ENCODE results near the gene INS. TPM values are rescaled to one million over a fixed set of nuclear protein-coding genes. Genes with fewer than 3 reads are reported as not detected.

The INS gene
- total and polyA plus RNA-seq, 9 donors = not detected

DNA sequence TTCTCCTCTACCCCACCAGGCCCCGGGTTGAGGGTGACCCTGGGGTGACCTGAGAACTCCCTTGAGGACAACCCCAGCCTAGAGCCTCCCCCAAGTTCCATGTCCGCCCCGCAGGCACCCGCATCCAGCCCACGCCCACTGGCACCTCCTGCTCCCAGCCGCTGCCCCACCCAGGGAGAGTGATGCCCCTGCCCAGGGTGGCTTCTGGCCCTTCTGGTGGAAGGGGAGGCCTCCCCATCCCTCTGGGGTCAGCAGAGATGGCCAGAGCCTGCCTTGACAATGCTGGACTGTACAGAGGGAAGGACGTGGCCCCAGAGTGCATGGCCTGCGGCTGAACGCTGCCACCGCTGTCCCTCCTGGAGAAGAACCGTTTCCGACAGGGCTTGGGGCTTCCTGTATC is 11.7 kb upstream of the INS start:
- DNase-seq = no peak
- 87% methylated on average over 12 of the region's 12 CpGs for WGBS (ENCODE audit: insufficient coverage)

GRCh38 chr11:2171591-2172003 is 10.6 kb upstream of the INS start, which contains the start of gene TH:
Gene TH (minus strand): TSS chr11:2171815. CDS start chr11:2171786, 29 bp downstream.
- H3K4me1 ChIP-seq (ENCODE audit: control insufficient read depth, insufficient read depth, low read length) = peaks cover 5% of the 10 kb centered on the region
- no peak within 1 kb of the TSS for H3K27ac ChIP-seq (ENCODE audit: low read length)
- DNase-seq = no peak
- H3K9me3 ChIP-seq (replicated peaks; ENCODE audit: control insufficient read depth, low read depth, low read length) = no peaks in the 10 kb centered on the region
- no peaks in the 10 kb centered on the region for H3K36me3 ChIP-seq (ENCODE audit: control insufficient read depth, insufficient read depth, low read length)
- no peak within 1 kb of the TSS for H3K4me3 ChIP-seq (ENCODE audit: low read length)
- 80% methylated on average over 10 of the region's 17 CpGs for WGBS (ENCODE audit: insufficient coverage)
- H3K27me3 ChIP-seq (ENCODE audit: control insufficient read depth, insufficient read depth, low read length) = peaks cover 14% of the 10 kb centered on the region

More for the DNA sequence above, 11.7 kb upstream of the INS start:
- H3K9me3 ChIP-seq (replicated peaks; ENCODE audit: control insufficient read depth, low read depth, low read length) = no peaks in the 10 kb centered on the region
- no peak overlapping the region for H3K4me3 ChIP-seq (ENCODE audit: low read length)
- peaks cover 9% of the 10 kb centered on the region for H3K27me3 ChIP-seq (ENCODE audit: control insufficient read depth, insufficient read depth, low read length)
- no peaks in the 10 kb centered on the region for H3K36me3 ChIP-seq (ENCODE audit: control insufficient read depth, insufficient read depth, low read length)
- no peak overlapping the region for H3K27ac ChIP-seq (ENCODE audit: low read length)
- no peaks in the 10 kb centered on the region for H3K4me1 ChIP-seq (ENCODE audit: control insufficient read depth, insufficient read depth, low read length)

DNA sequence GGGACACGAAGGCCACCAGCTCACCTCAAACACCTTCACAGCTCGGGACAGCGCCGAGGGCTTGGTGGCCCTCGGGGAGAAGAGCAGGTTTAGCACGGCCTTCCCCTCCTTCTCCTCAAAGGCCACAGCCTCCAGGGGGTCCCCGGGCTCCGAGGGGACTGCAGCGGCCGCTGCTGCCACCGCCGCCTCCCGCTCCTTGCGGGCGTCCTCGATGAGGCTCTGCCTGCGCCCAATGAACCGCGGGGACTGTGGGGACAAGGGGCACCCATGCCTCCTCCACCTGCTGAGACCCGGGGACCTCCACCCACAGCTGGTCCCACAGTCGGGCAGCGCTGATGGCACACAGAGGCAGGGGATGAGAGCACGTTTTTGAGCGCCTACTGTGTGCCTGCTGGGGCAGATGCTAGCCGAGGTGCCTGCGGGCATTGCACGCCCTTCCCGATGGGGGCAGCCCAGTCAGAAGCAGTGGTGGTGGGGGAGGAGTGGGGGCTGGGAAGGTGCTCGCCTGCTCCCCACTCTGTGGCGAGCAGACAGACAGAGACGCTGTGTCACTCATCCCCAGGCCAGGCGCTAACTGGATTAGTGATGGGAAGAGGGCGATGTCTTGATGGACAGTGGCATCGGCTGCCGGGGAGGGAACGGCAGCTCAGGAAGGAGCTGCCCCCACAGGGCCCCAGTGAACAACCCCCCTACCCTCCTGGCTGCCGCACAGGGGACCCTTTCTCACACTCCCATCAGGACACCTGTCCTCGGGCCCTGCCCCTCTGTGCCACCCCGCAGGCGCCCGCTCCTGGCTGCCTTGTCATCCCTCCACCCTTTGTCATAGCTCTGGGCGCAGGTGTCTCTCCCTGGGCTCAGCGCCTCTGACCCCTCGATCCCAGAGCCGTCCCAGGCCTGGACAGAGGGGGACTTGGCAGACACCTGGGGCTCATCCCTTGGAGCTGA is 8.9 kb upstream of the INS start:
- WGBS (ENCODE audit: insufficient coverage) = 64% methylated on average over 30 of the region's 45 CpGs
- Histone ChIP-seq H3K36me3 (ENCODE audit: control insufficient read depth, insufficient read depth, low read length) (no peaks in the 10 kb centered on the region), H3K27me3 (ENCODE audit: control insufficient read depth, insufficient read depth, low read length) (peaks cover 20% of the 10 kb centered on the region), H3K4me1 (ENCODE audit: control insufficient read depth, insufficient read depth, low read length) (peaks cover 14% of the 10 kb centered on the region), H3K9me3 (replicated peaks; ENCODE audit: control insufficient read depth, low read depth, low read length) (no peaks in the 10 kb centered on the region), H3K27ac (ENCODE audit: low read length) (no peak overlapping the region), H3K4me3 (ENCODE audit: low read length) (no peak overlapping the region)
- no peak for DNase-seq

GRCh38 chr11:2169005-2169378 is 8.0 kb upstream of the INS start:
- WGBS (ENCODE audit: insufficient coverage) = 55% methylated on average over 5 of the region's 10 CpGs
- H3K36me3 ChIP-seq (ENCODE audit: control insufficient read depth, insufficient read depth, low read length) = no peaks in the 10 kb centered on the region

DNA sequence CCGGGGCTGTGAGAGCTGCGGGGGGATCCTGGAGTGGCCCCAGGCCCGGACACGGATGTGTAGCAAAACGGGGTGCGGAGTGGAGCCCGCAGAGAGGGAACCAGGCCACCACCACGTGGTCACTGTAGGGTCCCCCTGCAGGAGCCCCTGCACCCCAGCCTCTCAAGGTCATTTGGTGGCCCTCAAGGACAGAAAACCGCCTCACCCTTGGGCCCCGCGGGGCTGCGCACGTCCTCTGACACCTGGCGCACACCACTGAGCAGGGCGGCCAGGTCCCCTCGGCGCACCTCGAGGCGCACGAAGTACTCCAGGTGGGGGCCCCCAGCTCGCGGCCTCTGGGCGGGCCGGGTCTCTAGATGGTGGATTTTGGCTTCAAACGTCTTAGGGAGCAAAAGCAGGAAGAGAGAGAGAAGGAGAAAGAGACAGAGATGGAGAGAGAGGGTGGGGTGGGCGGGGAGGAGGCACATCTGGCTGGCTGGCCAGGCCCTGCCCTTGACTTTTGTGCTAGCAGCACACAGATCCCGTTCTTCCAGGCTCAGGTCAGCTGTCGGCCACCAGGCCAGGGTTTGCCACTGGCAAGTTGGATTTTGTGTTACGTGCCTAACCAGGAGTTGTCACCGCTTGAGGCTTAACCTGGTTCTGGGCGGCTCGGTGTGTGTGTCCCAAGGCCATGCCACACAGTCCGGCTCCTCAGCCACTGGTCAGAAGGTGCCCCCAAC is 7.4 kb upstream of the INS start:
- no peak overlapping the region for H3K27ac ChIP-seq (ENCODE audit: low read length)
- H3K4me1 ChIP-seq (ENCODE audit: control insufficient read depth, insufficient read depth, low read length) = peaks cover 21% of the 10 kb centered on the region
- no peak for DNase-seq
- H3K36me3 ChIP-seq (ENCODE audit: control insufficient read depth, insufficient read depth, low read length) = no peaks in the 10 kb centered on the region
- 74% methylated on average over 33 of the region's 33 CpGs for WGBS (ENCODE audit: insufficient coverage)
- H3K9me3 ChIP-seq (replicated peaks; ENCODE audit: control insufficient read depth, low read depth, low read length) = no peaks in the 10 kb centered on the region
- H3K27me3 ChIP-seq (ENCODE audit: control insufficient read depth, insufficient read depth, low read length) = peaks cover 22% of the 10 kb centered on the region
- H3K4me3 ChIP-seq (ENCODE audit: low read length) = no peak overlapping the region

More at GRCh38 chr11:2169005-2169378, 8.0 kb upstream of the INS start:
- no peak overlapping the region for H3K4me3 ChIP-seq (ENCODE audit: low read length)
- H3K4me1 ChIP-seq (ENCODE audit: control insufficient read depth, insufficient read depth, low read length) = peaks cover 16% of the 10 kb centered on the region
- no peak overlapping the region for H3K27ac ChIP-seq (ENCODE audit: low read length)
- DNase-seq = no peak
- peaks cover 22% of the 10 kb centered on the region for H3K27me3 ChIP-seq (ENCODE audit: control insufficient read depth, insufficient read depth, low read length)
- no peaks in the 10 kb centered on the region for H3K9me3 ChIP-seq (replicated peaks; ENCODE audit: control insufficient read depth, low read depth, low read length)

- Histone ChIP-seq H3K27me3 (ENCODE audit: control insufficient read depth, insufficient read depth, low read length) (peaks cover 22% of the 10 kb centered on the region), H3K9me3 (replicated peaks; ENCODE audit: control insufficient read depth, low read depth, low read length) (no peaks in the 10 kb centered on the region), H3K4me3 (ENCODE audit: low read length) (no peak overlapping the region), H3K27ac (ENCODE audit: low read length) (no peak overlapping the region), H3K36me3 (ENCODE audit: control insufficient read depth, insufficient read depth, low read length) (no peaks in the 10 kb centered on the region), H3K4me1 (ENCODE audit: control insufficient read depth, insufficient read depth, low read length) (peaks cover 22% of the 10 kb centered on the region)
- WGBS (ENCODE audit: insufficient coverage) = 72% methylated on average over 26 of the region's 31 CpGs
- DNase-seq = no peak
Observed at GRCh38 chr11:2167141-2168045, 6.4 kb upstream of the INS start.

DNA sequence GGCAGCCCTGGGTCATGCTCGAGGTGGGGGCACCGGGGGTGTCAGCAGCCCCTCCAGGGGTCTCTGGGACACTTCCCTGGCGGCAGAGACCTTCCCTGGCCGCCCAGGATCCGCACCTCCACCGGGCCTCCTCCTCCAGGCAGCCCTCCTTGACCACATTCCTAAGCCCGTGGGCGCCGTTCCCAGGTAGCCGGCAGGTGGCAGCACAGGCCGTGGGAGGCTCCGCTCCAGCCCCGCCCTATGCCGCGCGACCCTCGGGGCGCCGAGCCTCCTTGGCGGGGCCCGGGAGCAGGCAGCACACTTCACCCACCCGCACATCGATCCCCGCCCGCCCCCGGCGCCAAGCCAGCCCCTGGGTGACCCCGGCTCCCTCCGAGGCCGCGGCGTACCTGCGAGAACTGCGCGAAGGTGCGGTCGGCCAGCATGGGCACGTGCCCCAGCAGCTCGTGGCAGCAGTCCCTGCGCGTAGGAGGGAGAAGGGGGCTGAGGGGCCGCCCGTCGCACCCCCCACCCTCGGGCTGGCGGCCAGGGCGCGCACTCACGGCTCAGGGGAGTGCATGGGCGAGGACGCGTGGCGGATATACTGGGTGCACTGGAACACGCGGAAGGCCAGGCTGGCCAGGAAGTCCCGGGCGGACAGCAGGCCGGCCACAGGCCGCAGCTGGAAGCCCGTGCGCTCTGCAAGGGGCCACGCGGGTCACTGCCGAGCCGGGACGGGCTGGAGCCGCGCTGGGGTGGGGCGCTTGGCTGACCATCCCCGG is 5.3 kb upstream of the INS start:
- Histone ChIP-seq H3K27me3 (ENCODE audit: control insufficient read depth, insufficient read depth, low read length) (peaks cover 22% of the 10 kb centered on the region), H3K4me1 (ENCODE audit: control insufficient read depth, insufficient read depth, low read length) (peaks cover 22% of the 10 kb centered on the region), H3K36me3 (ENCODE audit: control insufficient read depth, insufficient read depth, low read length) (no peaks in the 10 kb centered on the region), H3K27ac (ENCODE audit: low read length) (no peak overlapping the region), H3K9me3 (replicated peaks; ENCODE audit: control insufficient read depth, low read depth, low read length) (no peaks in the 10 kb centered on the region), H3K4me3 (ENCODE audit: low read length) (no peak overlapping the region)
- peak; percentile 48 for DNase-seq
- 7% methylated on average over 70 of the region's 70 CpGs for WGBS (ENCODE audit: insufficient coverage)

DNA sequence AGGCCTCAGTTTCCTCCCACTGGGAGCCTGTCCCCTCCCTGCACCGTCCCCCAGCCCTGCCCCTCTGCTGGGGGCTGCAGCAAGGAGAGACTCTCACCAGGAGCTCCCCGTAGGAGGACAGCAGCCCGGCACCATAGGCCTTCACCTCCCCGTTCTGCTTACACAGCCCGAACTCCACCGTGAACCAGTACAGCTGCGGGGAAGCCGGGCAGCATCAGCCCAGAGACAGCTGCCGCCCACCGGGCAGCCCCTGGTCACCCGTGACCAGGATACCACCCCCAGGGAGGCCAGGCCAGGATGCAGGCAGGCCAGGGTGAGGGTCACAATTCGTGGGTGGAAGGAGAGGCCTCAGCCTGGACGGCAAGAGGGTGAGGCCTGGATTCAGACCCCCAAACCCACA is 4.6 kb upstream of the INS start:
- Histone ChIP-seq H3K27me3 (ENCODE audit: control insufficient read depth, insufficient read depth, low read length) (peaks cover 20% of the 10 kb centered on the region), H3K4me3 (ENCODE audit: low read length) (no peak overlapping the region), H3K9me3 (replicated peaks; ENCODE audit: control insufficient read depth, low read depth, low read length) (no peaks in the 10 kb centered on the region), H3K27ac (ENCODE audit: low read length) (no peak overlapping the region), H3K36me3 (ENCODE audit: control insufficient read depth, insufficient read depth, low read length) (no peaks in the 10 kb centered on the region), H3K4me1 (ENCODE audit: control insufficient read depth, insufficient read depth, low read length) (peaks cover 22% of the 10 kb centered on the region)
- WGBS (ENCODE audit: insufficient coverage) = 73% methylated on average over 10 of the region's 13 CpGs
- no peak for DNase-seq

DNA sequence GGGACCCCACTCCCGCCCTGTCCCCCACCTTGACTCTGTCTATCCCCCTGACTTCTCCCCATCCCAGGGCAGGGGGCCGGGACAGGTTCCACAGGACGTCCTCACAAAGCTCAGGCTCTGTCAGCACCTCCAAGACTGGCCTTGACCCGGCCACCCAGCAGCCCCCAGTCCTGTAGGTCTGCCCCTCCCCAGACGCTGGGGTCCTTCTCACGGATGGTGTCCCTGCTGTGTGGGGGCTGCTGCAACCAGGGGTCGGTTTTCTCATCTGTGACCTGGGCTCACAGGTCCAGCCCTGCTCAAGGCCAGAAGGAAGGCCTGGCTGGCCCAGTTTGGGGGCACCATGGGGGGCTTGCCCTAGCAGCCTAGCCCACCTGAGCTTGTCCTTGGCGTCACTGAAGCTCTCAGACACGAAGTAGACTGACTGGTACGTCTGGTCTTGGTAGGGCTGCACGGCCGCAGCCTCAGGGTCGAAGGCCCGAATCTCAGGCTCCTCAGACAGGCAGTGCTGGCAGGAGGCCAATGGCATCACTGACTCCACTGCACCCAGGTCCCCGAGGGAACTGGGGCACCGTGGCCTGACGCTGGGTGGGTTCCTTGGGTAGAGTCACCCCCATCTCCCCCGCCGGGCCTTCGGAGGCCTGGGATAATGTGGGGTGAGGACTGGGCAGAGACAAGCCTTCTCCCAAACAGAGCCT is 4.0 kb upstream of the INS start:
- Histone ChIP-seq H3K27me3 (ENCODE audit: control insufficient read depth, insufficient read depth, low read length) (peaks cover 18% of the 10 kb centered on the region), H3K36me3 (ENCODE audit: control insufficient read depth, insufficient read depth, low read length) (no peaks in the 10 kb centered on the region), H3K4me1 (ENCODE audit: control insufficient read depth, insufficient read depth, low read length) (peaks cover 22% of the 10 kb centered on the region), H3K27ac (ENCODE audit: low read length) (no peak overlapping the region), H3K4me3 (ENCODE audit: low read length) (no peak overlapping the region), H3K9me3 (replicated peaks; ENCODE audit: control insufficient read depth, low read depth, low read length) (no peaks in the 10 kb centered on the region)
- no peak for DNase-seq
- WGBS (ENCODE audit: insufficient coverage) = 88% methylated on average over 14 of the region's 20 CpGs

Measured in muscle of leg (tissue), 11 donors.